ENCODE measurements around the gene KCNQ1OT1.

The KCNQ1OT1 gene

DNA sequence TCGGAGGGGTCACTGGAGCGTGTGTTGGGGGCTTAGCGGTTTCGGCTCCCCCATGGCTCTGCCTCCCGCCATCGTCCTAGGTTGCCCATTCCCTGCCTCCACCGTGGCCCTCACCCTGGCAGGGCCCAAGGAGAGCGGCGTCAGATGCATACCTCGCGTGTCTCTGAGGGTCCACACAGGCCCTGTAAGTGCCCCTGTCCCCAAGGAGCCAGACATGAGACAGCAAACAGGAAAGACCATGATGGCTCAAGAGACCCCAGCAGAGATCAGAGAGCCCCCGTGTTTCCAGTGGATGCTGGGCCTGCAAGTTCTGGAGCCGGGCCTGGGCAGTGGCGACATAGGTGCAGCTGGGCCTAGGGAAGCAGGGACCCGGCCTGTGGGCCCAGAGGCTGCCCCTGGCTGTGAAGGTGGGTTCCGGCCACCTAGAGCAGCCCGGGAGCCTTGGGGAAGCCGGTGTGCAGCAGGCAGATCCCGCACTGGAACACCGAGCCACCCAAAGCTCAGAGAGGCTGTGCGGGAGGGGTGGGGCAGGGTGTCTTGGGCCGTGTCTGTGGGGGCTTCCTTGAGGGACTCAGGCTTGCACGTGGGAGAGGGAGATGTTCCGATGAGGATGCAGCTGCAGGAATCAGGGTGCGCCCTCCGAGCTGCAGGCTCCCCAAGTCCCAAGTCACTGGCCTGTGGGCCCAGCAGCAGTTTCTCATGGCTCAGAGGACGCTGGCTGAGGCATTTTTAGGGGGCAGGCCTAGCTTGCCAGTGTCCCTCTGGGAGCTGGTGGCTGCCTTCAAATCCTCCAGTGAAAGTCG is 126.4 kb downstream of the KCNQ1OT1 start:
- FAIRE-seq = no peak
- no peak for DNase-seq (ENCODE audit: low spot score)

DNA sequence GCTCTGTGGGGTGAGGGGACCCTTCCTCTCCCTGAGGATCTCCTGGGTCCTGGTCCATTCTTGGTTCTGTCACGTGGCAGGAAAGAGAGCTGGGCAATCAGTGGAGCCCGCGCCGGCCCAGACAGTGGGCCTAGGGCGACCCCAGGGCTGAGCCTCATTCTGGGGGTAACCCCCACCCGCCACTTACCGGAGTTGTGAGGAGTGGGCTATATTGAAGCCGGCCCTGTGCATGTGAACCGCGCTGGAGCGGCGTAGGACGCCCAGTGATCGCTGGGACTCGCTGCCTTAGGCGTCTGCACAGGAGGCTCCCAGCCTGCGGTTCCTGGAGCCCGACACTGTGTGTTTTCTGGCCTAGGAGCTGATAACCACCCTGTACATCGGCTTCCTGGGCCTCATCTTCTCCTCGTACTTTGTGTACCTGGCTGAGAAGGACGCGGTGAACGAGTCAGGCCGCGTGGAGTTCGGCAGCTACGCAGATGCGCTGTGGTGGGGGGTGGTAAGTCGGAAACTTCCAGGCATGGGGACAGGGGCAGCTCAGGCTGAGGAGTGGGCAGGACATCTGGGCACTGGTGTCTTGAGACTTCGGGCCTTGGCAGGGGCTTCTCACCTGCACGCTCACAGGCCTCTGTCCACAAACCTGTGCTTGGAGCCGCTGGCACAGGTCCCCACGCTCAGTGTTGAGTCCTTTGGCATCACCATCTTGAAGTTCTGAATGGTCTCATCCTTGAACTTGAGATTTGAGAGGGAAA is 127.1 kb downstream of the KCNQ1OT1 start:
- DNase-seq (ENCODE audit: low spot score) (no peak), FAIRE-seq (no peak)

- DNase-seq (ENCODE audit: low spot score) = no peak
- no peak for FAIRE-seq
Measured at GRCh38 chr11:2571598-2572281, 128.1 kb downstream of the KCNQ1OT1 start.

DNA sequence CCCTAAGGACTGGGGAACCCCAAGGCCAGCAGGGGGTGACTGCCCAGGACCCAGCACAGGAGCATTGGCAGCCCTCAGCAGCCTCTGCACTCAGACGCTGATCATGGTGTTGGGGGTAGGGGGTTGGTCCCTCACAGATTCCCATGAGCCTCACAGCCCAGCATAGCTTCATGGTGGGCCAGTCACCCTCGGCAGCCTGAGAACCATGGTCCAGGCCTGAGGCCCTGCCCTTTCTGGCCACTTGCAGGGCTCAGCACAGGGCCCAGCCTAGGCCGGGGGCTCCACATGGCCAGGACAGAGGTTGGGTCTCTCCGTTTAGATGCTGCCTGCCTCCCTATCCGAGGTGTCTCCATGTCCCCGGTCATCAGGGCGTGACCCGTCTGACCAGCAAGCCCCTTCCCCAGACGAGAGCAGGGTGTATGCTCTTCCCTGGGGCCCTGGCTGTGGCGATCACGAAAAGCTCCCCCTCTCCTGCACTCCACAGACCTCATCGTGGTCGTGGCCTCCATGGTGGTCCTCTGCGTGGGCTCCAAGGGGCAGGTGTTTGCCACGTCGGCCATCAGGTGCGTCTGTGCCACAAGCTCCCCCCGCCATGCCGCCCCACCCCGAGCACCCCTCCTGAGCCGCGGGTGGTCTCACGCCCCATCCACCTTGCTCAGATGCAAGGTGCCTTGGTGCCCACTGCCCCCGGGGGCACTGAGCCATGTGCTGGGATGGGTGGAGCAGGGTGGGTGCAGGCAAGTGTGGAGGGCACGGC is 128.8 kb downstream of the KCNQ1OT1 start:
- FAIRE-seq (no peak), DNase-seq (ENCODE audit: low spot score) (no peak)

DNA sequence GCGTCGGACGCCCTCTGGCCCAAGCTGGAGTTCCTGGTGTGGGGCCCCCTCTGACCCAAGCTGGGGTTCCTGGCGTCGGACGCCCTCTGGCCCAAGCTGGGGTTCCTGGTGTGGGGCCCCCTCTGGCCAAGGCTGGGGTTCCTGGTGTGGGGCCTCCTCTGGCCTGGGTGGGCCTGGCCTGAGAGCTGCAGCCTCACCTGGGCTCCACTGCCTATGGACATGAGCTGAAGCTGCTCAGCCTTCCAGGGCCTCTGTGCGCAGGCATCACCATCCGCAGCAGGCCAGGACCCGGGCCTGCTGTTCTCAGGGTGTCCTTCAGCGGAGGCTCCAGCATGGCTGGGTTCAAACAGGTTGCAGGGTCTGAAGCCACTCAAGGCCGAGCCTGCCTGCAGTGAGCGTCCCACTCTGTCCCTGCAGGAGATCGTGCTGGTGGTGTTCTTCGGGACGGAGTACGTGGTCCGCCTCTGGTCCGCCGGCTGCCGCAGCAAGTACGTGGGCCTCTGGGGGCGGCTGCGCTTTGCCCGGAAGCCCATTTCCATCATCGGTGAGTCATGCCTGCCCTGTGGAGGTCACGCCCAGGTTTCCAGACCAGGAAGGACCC is 129.5 kb downstream of the KCNQ1OT1 start:
- DNase-seq (ENCODE audit: low spot score) = no peak
- no peak for FAIRE-seq

DNA sequence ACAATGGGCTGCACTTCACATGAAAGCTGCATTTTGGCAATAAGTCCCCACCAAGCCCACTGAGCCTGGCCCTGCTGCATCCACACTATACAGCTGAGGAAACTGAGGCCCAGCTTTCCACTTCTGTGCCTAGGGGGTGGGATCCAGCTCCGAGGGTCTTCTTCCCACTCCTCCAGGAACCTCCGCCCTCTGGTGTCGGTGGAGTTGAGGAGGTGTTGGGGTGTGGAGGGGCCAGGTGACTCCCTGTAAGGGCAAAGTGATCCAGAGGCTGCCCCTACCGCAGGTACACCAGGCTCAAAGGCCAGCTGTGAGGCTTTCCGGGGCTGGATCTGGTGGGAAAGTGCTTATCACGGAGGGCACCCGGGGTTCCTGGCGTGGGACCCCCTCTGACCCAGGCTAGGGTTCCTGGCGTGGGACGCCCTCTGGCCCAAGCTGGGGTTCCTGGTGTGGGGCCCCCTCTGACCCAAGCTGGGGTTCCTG is 130.0 kb downstream of the KCNQ1OT1 start:
- FAIRE-seq (no peak), DNase-seq (ENCODE audit: low spot score) (no peak)

DNA sequence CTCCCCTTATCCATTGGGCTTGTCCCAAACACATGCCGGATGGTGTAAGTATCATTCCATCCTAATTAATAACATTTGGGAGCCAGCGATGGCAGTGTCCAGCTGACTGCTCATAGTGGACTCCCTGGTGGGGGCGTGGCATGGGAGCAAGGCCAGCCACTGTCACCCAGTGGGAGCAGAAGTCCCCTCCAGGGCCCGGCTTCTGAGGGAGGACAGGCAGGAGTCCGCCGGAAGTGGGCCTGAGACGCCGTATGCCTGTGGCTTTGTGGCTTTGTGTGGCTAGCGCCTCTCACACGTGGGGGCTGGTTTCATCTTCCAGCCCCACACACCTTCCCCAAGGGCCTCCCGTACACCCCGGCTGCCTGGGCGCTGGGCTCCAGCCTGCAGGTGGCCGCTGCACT is 130.5 kb downstream of the KCNQ1OT1 start:
- no peak for FAIRE-seq
- DNase-seq (ENCODE audit: low spot score) = no peak

GRCh38 chr11:2567026-2567671 is 132.6 kb downstream of the KCNQ1OT1 start:
- FAIRE-seq = no peak
- DNase-seq (ENCODE audit: low spot score) = no peak

GRCh38 chr11:2566223-2567025 is 133.4 kb downstream of the KCNQ1OT1 start:
- FAIRE-seq (no peak), DNase-seq (ENCODE audit: low spot score) (no peak)

- DNase-seq (ENCODE audit: low spot score) = no peak
- FAIRE-seq = no peak
Measured at GRCh38 chr11:2565447-2566222, 134.2 kb downstream of the KCNQ1OT1 start.

DNA sequence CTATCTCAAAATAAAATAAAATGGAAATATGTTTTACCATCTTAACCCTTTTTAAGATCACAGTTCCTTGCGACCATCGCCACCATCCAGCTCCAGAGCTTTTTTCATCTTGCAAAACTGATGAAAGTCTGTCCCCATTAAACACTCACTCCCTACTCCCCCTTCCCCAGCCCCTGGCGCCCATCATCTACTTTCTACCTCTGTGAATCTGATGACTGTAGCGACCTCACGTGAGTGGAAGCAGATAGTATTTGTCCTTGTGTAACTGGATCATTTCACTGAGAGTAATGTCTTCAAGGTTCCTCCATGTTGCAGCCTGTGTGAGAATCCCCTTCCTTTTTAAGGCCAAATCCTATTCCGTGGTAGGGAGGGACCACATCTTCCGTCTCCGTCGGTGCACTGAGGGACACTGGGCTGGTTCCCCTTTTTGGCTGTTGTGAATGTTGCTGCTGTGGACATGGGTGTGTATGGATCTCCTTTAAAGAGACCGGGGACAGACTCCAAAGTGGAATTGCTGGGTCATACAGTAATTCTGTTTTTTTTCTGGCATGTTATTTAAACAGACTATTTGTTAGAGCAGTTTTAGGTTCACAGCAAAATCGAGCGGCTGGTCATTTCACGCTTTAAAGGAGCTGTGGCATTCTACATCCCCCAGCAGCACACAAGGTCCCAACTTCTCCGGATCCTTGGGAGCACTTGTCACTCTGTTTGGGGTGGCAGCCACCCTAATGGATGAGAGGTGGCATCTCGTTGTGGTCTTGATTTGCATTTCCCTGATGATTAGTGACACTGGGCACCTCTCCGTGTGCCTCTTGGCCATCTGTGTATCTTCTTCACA is 135.0 kb downstream of the KCNQ1OT1 start:
- no peak for DNase-seq (ENCODE audit: low spot score)
- FAIRE-seq = no peak

DNA sequence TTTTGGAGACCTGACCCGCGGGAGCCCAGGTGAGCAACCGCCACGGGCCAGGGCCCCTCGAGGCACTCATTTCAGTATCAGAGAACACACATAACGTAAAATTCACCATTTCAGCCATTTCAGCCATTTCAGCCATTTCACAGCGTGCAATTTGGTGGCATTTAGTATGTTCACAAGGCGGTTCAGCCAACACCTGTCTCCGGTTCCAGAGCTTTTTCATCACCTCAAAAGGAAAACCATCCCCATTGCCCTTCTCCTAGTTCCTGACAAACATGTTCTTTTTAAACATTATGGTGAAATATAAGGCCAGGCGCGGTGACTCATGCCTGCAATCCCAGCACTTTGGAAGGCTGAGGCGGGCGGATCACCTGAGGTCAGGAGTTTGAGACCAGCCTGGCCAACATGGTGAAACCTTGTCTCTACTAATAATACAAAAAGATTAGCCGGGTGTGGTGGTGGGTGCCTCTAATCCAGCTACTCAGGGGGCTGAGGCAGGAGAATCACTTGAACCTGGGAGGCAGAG is 135.7 kb downstream of the KCNQ1OT1 start:
- FAIRE-seq (no peak), DNase-seq (ENCODE audit: low spot score) (no peak)

DNA sequence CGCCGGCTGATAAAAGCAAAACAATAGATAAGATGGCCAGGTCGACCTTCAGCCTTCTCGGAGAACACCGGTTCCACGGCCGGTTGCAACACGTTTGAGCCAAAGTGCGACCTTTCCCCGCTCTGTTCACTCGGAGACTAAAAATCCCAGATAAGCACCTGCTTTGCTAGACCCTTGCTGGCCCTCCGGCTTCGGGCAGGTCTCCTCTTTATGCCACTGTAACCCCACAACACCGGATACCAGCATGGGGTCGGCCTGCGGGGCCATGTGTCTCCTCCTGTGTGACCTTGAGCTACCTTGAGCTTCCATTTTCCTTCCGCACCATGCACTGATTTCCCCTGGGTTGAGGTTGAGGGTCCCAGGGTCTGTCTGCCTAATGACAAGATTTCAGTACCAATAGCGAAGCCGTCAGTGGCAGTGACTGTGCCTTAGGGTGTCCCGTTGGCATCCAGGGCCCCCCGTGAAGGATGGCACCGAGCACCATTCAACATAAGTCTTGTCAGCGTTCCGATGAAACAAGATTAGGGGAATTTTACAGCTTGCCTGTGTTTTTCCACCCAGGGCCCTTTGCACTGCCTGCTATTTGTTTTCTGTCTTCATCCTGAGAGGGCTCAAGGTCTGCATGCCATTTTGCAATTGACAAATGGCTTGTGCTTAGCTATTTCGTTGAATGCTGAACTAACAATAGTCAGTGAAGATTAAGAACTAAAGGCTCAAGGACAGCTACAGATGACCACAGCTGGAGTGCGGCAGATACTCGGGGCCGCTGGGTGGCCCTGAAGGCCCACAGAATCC is 136.4 kb downstream of the KCNQ1OT1 start:
- FAIRE-seq = no peak
- no peak for DNase-seq (ENCODE audit: low spot score)

DNA sequence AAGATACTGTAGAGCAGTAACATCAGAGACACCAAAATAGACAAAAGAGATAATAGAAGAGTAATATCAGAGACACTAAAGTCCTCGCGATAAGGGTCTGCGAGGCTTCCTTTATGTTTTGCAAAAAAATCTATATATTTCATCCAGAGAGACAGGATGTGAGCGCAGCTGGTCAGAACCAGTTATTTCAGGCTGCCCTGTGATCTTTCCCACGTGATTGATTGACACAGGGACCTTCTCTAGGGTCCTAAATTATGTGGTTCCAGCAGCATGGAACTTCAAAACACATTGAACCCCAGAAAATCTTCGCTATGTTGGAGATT is 136.9 kb downstream of the KCNQ1OT1 start:
- no peak for DNase-seq (ENCODE audit: low spot score)
- no peak for FAIRE-seq

GRCh38 chr11:2561696-2562581 is 137.9 kb downstream of the KCNQ1OT1 start:
- DNase-seq (ENCODE audit: low spot score) = no peak
- FAIRE-seq = no peak
